ENCODE results near the gene CLCN5.

CLCN5 gene

GRCh38 chrX:49912086-49912485 lies 10.3 kb upstream of the CLCN5 start:
- peaks cover 9% of the 10 kb centered on the region for H3K4me1 Mint-ChIP-seq (ENCODE audit: low read depth)
- H3K27ac Mint-ChIP-seq = no peak overlapping the region
- H3K36me3 Mint-ChIP-seq (ENCODE audit: low read depth) = no peaks in the 10 kb centered on the region
- H3K9me3 Mint-ChIP-seq = no peaks in the 10 kb centered on the region
- H3K4me3 Mint-ChIP-seq = no peak overlapping the region
- peaks cover 2% of the 10 kb centered on the region for H3K27me3 Mint-ChIP-seq (ENCODE audit: low read depth)
- no peak for DNase-seq (ENCODE audit: low spot score)

DNA sequence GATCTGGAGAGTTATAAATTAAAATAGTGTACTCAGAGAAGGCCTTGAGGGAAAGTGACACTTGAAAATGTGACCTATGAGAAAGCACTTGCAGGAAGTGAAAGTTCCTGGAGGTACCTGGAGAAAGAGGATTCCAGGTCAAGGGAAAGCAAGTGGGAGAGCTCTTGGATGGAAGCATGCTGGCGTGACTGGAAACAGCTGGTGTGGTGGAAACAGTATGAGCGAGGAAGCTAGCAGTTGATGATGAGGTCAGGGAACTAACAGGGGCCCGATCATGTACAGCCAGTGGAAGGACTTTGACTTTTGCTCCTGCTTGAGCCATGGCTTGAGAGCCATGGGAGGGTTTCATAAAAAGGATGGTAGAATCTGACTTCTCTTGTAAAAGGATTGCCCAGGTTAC lies 9.5 kb upstream of the CLCN5 start:
- no peak overlapping the region for H3K27ac Mint-ChIP-seq
- peaks cover 9% of the 10 kb centered on the region for H3K4me1 Mint-ChIP-seq (ENCODE audit: low read depth)
- no peaks in the 10 kb centered on the region for H3K9me3 Mint-ChIP-seq
- H3K27me3 Mint-ChIP-seq (ENCODE audit: low read depth) = peaks cover 2% of the 10 kb centered on the region
- H3K4me3 Mint-ChIP-seq = no peak overlapping the region
- no peak for DNase-seq (ENCODE audit: low spot score)
- H3K36me3 Mint-ChIP-seq (ENCODE audit: low read depth) = no peaks in the 10 kb centered on the region

DNA sequence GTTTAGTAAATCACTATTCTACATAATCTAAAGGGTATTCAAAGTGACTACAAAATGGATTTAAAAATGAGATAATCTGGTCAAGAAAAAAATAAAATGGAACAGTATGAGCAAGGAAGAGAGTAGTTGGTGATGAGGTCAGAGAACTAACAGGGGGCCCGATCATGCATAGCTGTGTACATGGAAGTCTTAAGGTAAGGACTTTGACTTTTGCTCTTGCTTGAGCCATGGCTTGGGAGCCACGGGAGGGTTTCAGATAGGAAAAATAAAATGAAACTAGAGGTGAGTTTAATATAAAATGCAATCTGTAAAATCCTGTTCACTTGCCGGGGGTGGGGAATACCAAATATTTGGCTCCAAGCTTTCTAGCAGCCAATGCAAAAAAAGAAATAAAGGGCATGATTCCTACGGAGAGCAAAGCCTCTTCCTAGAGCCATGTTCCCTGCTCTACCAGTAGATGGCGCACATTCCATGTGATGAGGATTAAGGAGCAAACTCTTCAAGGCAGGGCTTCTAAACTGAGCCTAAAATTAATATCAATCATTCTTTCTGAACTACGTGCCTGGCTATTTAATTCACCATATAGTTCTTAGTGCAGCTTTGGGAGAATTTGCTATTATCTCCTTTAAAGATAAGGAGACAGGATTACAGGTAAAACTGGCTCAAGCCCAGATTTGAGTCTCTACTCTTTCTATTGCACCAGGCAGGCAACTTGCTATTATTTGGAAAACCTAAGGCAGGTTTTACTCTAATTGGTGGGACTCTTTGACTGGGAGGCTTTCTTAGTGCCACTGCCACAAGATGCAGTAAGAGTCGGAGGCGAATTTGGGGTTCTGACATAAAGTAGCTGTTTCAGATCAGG lies 6.8 kb upstream of the CLCN5 start:
- no peaks in the 10 kb centered on the region for H3K27me3 Mint-ChIP-seq (ENCODE audit: low read depth)
- no peak overlapping the region for H3K27ac Mint-ChIP-seq

DNA sequence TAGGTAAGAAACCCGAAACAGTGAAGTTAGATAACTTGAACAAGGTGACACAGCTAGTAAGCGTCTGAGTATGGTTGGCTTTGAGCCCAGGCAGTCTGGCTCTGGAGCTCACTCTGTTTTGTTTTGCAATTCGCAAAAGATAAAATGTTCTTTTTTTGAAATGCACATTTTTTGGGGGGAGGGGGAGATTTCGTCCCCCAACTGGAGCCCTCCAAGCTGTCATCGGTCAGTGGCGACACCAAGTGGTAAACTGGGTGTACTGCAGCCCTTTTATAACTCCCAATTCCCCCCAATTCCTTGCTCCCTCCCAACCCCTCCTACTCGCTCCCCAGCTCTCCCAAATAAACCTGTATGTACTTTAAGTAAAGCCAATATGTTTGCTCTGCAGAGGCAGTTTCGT lies 2.8 kb upstream of the CLCN5 start:
- Mint-ChIP-seq H3K4me1 (ENCODE audit: low read depth) (peaks cover 10% of the 10 kb centered on the region), H3K9me3 (no peaks in the 10 kb centered on the region), H3K27me3 (ENCODE audit: low read depth) (no peaks in the 10 kb centered on the region), H3K27ac (no peak overlapping the region), H3K4me3 (no peak overlapping the region), H3K36me3 (ENCODE audit: low read depth) (peaks cover 2% of the 10 kb centered on the region)
- no peak for DNase-seq (ENCODE audit: low spot score)

More for the DNA sequence above, 6.8 kb upstream of the CLCN5 start:
- DNase-seq (ENCODE audit: low spot score) = peak; percentile 23
- Mint-ChIP-seq H3K4me3 (no peak overlapping the region), H3K36me3 (ENCODE audit: low read depth) (no peaks in the 10 kb centered on the region), H3K9me3 (no peaks in the 10 kb centered on the region), H3K4me1 (ENCODE audit: low read depth) (peaks cover under 1% of the 10 kb centered on the region)

DNA sequence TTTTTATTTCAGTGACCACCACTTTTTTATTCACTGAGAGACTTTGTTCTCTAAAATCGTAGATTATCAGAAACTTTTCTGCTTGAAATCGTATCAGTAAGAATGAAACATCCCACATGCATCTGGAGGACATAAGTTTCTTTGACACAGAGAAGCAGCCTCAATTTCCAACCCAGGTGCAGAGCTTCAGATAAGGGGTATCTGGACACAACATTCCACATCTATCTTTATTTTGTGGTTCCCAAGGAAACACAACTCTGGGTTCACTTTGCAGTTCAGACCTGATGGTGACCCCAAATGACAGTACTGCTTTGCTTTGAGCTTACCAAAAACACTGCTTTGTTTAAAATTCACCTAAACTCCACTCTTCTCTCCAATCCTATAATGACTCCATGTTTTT lies 1.3 kb upstream of the CLCN5 start:
- DNase-seq (ENCODE audit: low spot score) = no peak
- Mint-ChIP-seq H3K27ac (no peak overlapping the region), H3K9me3 (no peaks in the 10 kb centered on the region), H3K4me1 (ENCODE audit: low read depth) (peaks cover 10% of the 10 kb centered on the region), H3K4me3 (no peak overlapping the region), H3K36me3 (ENCODE audit: low read depth) (peaks cover 4% of the 10 kb centered on the region), H3K27me3 (ENCODE audit: low read depth) (no peaks in the 10 kb centered on the region)

- Mint-ChIP-seq H3K27me3 (ENCODE audit: low read depth) (no peaks in the 10 kb centered on the region), H3K27ac (no peak overlapping the region), H3K9me3 (no peaks in the 10 kb centered on the region), H3K4me3 (no peak overlapping the region), H3K36me3 (ENCODE audit: low read depth) (peaks cover 5% of the 10 kb centered on the region), H3K4me1 (ENCODE audit: low read depth) (peaks cover 12% of the 10 kb centered on the region)
- no peak for DNase-seq (ENCODE audit: low spot score)
Measured at GRCh38 chrX:49925176-49925575, 2.8 kb downstream of the CLCN5 start.

DNA sequence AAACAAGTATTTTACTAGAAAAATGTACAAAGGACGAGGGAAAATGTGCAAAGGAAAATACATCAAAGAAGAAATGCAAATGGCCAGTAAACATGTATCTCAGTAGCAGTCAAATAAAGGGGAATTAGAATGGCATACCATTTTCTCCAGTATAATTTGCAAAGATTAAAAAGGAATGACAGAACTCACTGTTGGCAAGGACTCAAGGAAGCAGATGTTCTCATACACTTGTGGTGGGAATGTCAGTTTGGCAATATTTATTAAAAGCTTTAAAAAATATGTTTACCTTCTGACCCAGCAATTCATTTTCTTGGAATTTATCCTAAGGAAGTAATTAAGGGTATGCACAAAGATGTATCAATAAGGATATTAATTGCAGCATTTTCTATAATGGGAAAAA lies 7.6 kb downstream of the CLCN5 start:
- H3K4me3 Mint-ChIP-seq = no peak overlapping the region
- H3K27ac Mint-ChIP-seq = no peak overlapping the region
- no peaks in the 10 kb centered on the region for H3K9me3 Mint-ChIP-seq
- DNase-seq (ENCODE audit: low spot score) = no peak
- no peaks in the 10 kb centered on the region for H3K27me3 Mint-ChIP-seq (ENCODE audit: low read depth)
- H3K4me1 Mint-ChIP-seq (ENCODE audit: low read depth) = peaks cover 2% of the 10 kb centered on the region
- H3K36me3 Mint-ChIP-seq (ENCODE audit: low read depth) = peaks cover 2% of the 10 kb centered on the region

DNA sequence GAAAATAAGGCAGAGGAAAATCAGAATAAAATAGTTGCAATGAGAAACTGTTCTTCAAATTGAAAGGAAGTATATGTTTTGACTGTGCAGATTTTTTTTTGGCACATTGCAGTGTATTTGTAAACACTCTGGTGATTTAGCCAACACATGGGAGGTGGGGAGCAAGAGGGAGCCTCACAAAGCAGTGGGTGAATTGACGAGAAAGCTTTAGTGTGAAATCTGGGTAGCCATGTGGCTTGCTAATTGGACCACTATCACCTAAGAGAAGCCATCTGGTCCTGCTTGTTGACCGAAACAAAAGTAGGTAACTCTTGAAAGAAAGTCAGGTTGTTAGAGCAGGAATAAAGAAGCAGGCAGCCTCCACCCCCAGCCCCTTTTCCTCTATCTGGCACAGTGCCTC lies 10.4 kb downstream of the CLCN5 start:
- H3K27ac Mint-ChIP-seq = no peak overlapping the region
- DNase-seq (ENCODE audit: low spot score) = no peak
- H3K4me1 Mint-ChIP-seq (ENCODE audit: low read depth) = no peaks in the 10 kb centered on the region
- no peaks in the 10 kb centered on the region for H3K9me3 Mint-ChIP-seq
- H3K4me3 Mint-ChIP-seq = no peak overlapping the region
- H3K27me3 Mint-ChIP-seq (ENCODE audit: low read depth) = no peaks in the 10 kb centered on the region
- no peaks in the 10 kb centered on the region for H3K36me3 Mint-ChIP-seq (ENCODE audit: low read depth)

DNA sequence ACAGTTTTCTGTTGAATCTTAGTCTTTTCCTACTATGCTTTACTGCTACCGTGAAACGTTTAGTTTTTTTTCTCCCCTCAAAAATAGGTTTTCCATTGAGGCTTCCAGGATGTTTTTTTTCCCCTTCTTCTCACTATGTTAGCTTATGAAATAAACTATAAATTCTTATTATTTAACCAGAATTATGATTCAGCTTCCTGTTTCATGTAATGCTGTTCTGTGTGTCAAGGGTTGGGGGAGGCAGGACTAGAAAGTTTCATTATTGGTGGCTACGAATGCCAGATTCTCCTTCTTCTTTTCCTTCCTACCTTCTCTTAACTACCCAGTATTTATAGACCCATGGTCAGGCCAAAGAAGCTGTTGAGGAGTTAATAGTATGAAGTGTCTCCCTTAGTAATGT lies 11.8 kb downstream of the CLCN5 start:
- Mint-ChIP-seq H3K27ac (no peak overlapping the region), H3K4me1 (ENCODE audit: low read depth) (no peaks in the 10 kb centered on the region), H3K27me3 (ENCODE audit: low read depth) (no peaks in the 10 kb centered on the region), H3K36me3 (ENCODE audit: low read depth) (no peaks in the 10 kb centered on the region), H3K9me3 (no peaks in the 10 kb centered on the region), H3K4me3 (no peak overlapping the region)
- no peak for DNase-seq (ENCODE audit: low spot score)

- H3K27me3 Mint-ChIP-seq (ENCODE audit: low read depth) = no peaks in the 10 kb centered on the region
- H3K4me1 Mint-ChIP-seq (ENCODE audit: low read depth) = no peaks in the 10 kb centered on the region
- no peaks in the 10 kb centered on the region for H3K36me3 Mint-ChIP-seq (ENCODE audit: low read depth)
- no peak for DNase-seq (ENCODE audit: low spot score)
- H3K4me3 Mint-ChIP-seq = no peak overlapping the region
- H3K9me3 Mint-ChIP-seq = no peaks in the 10 kb centered on the region
- H3K27ac Mint-ChIP-seq = no peak overlapping the region
Measured at GRCh38 chrX:49934729-49935128, 12.3 kb downstream of the CLCN5 start.

DNA sequence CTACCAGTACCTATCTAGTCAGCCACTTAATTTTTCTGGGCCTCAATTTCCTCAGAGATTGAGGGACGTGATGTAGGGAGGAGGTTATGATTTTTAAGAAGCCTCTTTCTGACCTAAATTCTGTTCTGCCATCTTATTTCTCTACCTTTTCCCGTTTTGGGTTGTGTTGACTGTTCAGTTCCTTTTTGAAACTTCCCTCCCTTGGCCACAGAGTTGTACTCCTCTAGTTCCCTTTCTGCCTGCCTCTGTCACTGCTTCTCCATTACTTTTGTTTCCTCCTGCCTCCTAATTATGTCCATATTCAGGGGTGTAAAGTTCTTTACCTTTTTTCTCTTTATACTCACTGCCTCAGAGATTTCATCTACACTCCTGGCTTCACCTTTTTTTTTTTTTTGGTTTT lies 25.4 kb downstream of the CLCN5 start:
- no peak for DNase-seq (ENCODE audit: low spot score)
- Mint-ChIP-seq H3K36me3 (ENCODE audit: low read depth) (no peaks in the 10 kb centered on the region), H3K9me3 (no peaks in the 10 kb centered on the region), H3K27me3 (ENCODE audit: low read depth) (no peaks in the 10 kb centered on the region), H3K4me1 (ENCODE audit: low read depth) (peaks cover 5% of the 10 kb centered on the region), H3K4me3 (no peak overlapping the region), H3K27ac (no peak overlapping the region)

DNA sequence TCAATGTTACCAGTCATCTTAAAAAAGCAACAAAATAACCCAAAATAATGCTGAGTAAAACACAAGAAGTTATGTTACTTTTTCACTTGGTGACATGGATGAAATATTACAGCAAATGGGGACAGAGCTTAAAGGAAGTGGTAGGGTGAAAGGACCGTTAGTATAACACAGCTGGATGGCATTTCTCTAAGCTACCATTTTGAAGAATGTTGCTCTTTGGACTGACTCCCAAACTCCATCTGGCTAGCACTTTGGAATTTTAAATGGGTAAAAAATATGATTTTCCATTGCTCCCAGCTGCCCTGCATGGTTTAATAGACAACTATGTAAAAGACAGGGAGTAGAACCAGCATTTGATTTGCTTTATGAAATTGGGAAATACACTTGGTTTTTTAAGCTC lies 27.6 kb downstream of the CLCN5 start:
- no peaks in the 10 kb centered on the region for H3K36me3 Mint-ChIP-seq (ENCODE audit: low read depth)
- no peak overlapping the region for H3K4me3 Mint-ChIP-seq
- DNase-seq (ENCODE audit: low spot score) = no peak
- peaks cover 5% of the 10 kb centered on the region for H3K4me1 Mint-ChIP-seq (ENCODE audit: low read depth)
- no peaks in the 10 kb centered on the region for H3K9me3 Mint-ChIP-seq
- H3K27me3 Mint-ChIP-seq (ENCODE audit: low read depth) = no peaks in the 10 kb centered on the region
- no peak overlapping the region for H3K27ac Mint-ChIP-seq

- H3K27ac Mint-ChIP-seq = no peak overlapping the region
- H3K4me1 Mint-ChIP-seq (ENCODE audit: low read depth) = peaks cover 5% of the 10 kb centered on the region
- H3K36me3 Mint-ChIP-seq (ENCODE audit: low read depth) = no peaks in the 10 kb centered on the region
- H3K4me3 Mint-ChIP-seq = no peak overlapping the region
- DNase-seq (ENCODE audit: low spot score) = no peak
- no peaks in the 10 kb centered on the region for H3K9me3 Mint-ChIP-seq
- no peaks in the 10 kb centered on the region for H3K27me3 Mint-ChIP-seq (ENCODE audit: low read depth)
Measured at GRCh38 chrX:49951524-49952193, 29.3 kb downstream of the CLCN5 start.

GRCh38 chrX:49956313-49956712 lies 33.9 kb downstream of the CLCN5 start:
- Mint-ChIP-seq H3K27ac (no peak overlapping the region), H3K36me3 (ENCODE audit: low read depth) (no peaks in the 10 kb centered on the region), H3K4me1 (ENCODE audit: low read depth) (no peaks in the 10 kb centered on the region), H3K4me3 (no peak overlapping the region), H3K27me3 (ENCODE audit: low read depth) (no peaks in the 10 kb centered on the region), H3K9me3 (no peaks in the 10 kb centered on the region)
- no peak for DNase-seq (ENCODE audit: low spot score)
